DOHH2 (cell line): Measurements from ENCODE around the gene RCOR1.

Experiments used
- EZH2phosphoT487 ChIP-seq: fragments of 200-600 bp; sonication (generic); IDR thresholded peaks from 2 replicates; pipeline ENCODE4 v1.6.1; 2017; ENCODE audit warnings: borderline replicate concordance, mild to moderate bottlenecking, antibody characterized with exemption, low read length, moderate library complexity, mixed read lengths
- TF ChIP-seq, protein P1 (sequence below): fragments of 200-600 bp; sonication (generic); IDR thresholded peaks from one replicate; pipeline ENCODE4 v1.5.1; 2014; ENCODE audit warnings: antibody characterized with exemption, mild to moderate bottlenecking, low read depth, low read length; ENCODE audit not compliant: poor library complexity, severe bottlenecking

DNA sequence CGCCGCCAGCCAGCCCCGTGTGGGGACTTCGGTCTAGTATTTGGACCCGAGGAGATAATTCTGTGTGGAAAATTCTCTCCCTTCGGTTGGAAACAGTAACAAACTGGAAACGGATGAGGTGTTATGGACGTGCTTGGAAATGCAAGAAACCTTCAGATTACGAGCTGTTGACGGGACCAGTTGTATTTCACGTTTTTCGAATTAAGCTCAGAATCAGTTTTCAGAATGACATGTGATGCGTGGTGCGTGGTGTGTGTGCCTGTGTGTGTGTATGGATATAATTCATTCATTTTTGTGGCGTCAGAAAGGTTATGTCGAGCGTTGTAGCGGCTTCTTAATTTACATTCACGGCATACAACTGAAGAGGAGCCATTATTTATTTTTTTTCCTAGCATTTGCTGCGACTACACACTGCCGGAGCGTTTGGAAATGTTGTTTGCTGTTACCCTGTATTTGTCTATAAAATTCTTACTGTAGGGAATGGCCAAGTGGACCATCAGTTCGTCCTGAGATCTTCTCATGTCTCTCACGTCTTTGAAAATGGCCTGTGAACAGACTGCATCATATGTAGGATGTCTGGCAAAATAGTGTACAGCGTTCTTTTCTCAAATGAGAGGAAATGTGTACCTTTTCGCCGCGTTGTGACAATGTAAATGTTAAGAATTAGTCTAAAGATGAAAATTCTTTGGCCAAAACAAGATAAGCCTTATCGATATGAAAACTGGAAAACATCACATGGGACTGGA, 186.1 kb downstream of the RCOR1 start:
- TF ChIP-seq, protein P1, sequence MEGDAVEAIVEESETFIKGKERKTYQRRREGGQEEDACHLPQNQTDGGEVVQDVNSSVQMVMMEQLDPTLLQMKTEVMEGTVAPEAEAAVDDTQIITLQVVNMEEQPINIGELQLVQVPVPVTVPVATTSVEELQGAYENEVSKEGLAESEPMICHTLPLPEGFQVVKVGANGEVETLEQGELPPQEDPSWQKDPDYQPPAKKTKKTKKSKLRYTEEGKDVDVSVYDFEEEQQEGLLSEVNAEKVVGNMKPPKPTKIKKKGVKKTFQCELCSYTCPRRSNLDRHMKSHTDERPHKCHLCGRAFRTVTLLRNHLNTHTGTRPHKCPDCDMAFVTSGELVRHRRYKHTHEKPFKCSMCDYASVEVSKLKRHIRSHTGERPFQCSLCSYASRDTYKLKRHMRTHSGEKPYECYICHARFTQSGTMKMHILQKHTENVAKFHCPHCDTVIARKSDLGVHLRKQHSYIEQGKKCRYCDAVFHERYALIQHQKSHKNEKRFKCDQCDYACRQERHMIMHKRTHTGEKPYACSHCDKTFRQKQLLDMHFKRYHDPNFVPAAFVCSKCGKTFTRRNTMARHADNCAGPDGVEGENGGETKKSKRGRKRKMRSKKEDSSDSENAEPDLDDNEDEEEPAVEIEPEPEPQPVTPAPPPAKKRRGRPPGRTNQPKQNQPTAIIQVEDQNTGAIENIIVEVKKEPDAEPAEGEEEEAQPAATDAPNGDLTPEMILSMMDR, result peak; percentile 11
- TF ChIP-seq EZH2phosphoT487, result no peak
